HepG2 (cell line): ENCODE data around the gene MAPK4. TPM values are rescaled to one million over a fixed set of nuclear protein-coding genes. Genes with fewer than 3 reads are reported as not detected.

Source experiments
- ARID5B ChIP-seq: IDR thresholded peaks from 2 replicates; pipeline ENCODE4 v1.4.0; 2020; ENCODE audit warnings: mild to moderate bottlenecking, missing genetic modification reagents
- HDAC1 ChIP-seq: sonication (generic); formaldehyde crosslinking; IDR thresholded peaks from 2 replicates; pipeline ENCODE4 v1.5.1; 2020; ENCODE audit warnings: mild to moderate bottlenecking, missing genetic modification reagents
- KLF16 ChIP-seq, 2 experiments: sonication (generic) in 1 of 2; formaldehyde crosslinking in 1 of 2; IDR thresholded peaks; 2 replicates each; pipeline versions ENCODE4 v1.6.1 to v1.8.0; 2016 to 2023; ENCODE audit warnings: missing genetic modification reagents in 2 of 2, missing compliant biosample characterization in 1 of 2
- KMT2B ChIP-seq: IDR thresholded peaks from 2 replicates; pipeline ENCODE4 v1.6.1; 2016; ENCODE audit warnings: missing genetic modification reagents, missing compliant biosample characterization
- LCORL ChIP-seq, 2 experiments: fragments of 450-650 bp in 1 of 2; sonication (generic) in 1 of 2; formaldehyde crosslinking in 1 of 2; IDR thresholded peaks; 2 replicates each; pipeline versions ENCODE4 v1.5.0 to v1.6.1; 2017 to 2020; ENCODE audit warnings: antibody characterized with exemption in 1 of 2, missing genetic modification reagents in 1 of 2
- MED1 ChIP-seq: sonication (generic); formaldehyde crosslinking; IDR thresholded peaks from 2 replicates; pipeline ENCODE4 v1.4.0; 2020; ENCODE audit warnings: missing genetic modification reagents
- NCOA2 ChIP-seq: sonication (generic); formaldehyde crosslinking; IDR thresholded peaks from 2 replicates; pipeline ENCODE4 v1.8.0; 2022; ENCODE audit warnings: inconsistent platforms
- NFE2L1 ChIP-seq: sonication (generic); formaldehyde crosslinking; IDR thresholded peaks from 2 replicates; pipeline ENCODE4 v1.4.0; 2020; ENCODE audit warnings: missing genetic modification reagents, mild to moderate bottlenecking, borderline replicate concordance
- NR2C2 ChIP-seq: sonication (generic); formaldehyde crosslinking; IDR thresholded peaks from 2 replicates; pipeline ENCODE4 v1.4.0; 2020; ENCODE audit warnings: missing genetic modification reagents, mild to moderate bottlenecking, moderate library complexity, borderline replicate concordance
- NR2F6 ChIP-seq, 2 experiments: IDR thresholded peaks; 2 replicates each; pipeline ENCODE4 v1.6.1; 2016; ENCODE audit warnings: antibody characterized with exemption in 1 of 2, mild to moderate bottlenecking in 1 of 2
- PLRG1 ChIP-seq: fragments of 450-650 bp; conservative IDR thresholded peaks from 2 replicates; pipeline ENCODE4 v1.6.1; 2016
- SALL1 ChIP-seq: sonication (generic); formaldehyde crosslinking; IDR thresholded peaks from 2 replicates; pipeline ENCODE4 v1.8.0; 2022; ENCODE audit warnings: mild to moderate bottlenecking, missing genetic modification reagents
- SATB2 ChIP-seq: sonication (generic); formaldehyde crosslinking; IDR thresholded peaks from 2 replicates; pipeline ENCODE4 v1.5.0; 2020; ENCODE audit warnings: missing genetic modification reagents
- SMAD3 ChIP-seq: sonication (generic); formaldehyde crosslinking; IDR thresholded peaks from 2 replicates; pipeline ENCODE4 v1.4.0; 2020; ENCODE audit warnings: missing genetic modification reagents
- SNAPC2 ChIP-seq: sonication (generic); formaldehyde crosslinking; IDR thresholded peaks from 2 replicates; pipeline ENCODE4 v1.8.1; 2022; ENCODE audit warnings: mild to moderate bottlenecking, missing genetic modification reagents
- ZKSCAN1 ChIP-seq: fragments of 150-350 bp; IDR thresholded peaks from 2 replicates; pipeline ENCODE4 v1.6.1; 2014; ENCODE audit warnings: low read length
- ZNF549 ChIP-seq: sonication (generic); formaldehyde crosslinking; IDR thresholded peaks from 2 replicates; pipeline ENCODE4 v1.5.0; 2020; ENCODE audit warnings: missing genetic modification reagents
- ZNF619 ChIP-seq: sonication (generic); formaldehyde crosslinking; IDR thresholded peaks from 2 replicates; pipeline ENCODE4 v1.4.0; 2020; ENCODE audit warnings: mild to moderate bottlenecking, missing genetic modification reagents
- ZNF776 ChIP-seq: sonication (generic); formaldehyde crosslinking; IDR thresholded peaks from 2 replicates; pipeline ENCODE4 v1.4.0; 2020; ENCODE audit warnings: mild to moderate bottlenecking, missing genetic modification reagents
- ZNF788 ChIP-seq: sonication (generic); formaldehyde crosslinking; IDR thresholded peaks from 2 replicates; pipeline ENCODE4 v1.5.0; 2020; ENCODE audit warnings: mild to moderate bottlenecking, missing genetic modification reagents, borderline replicate concordance
- ZSCAN22 ChIP-seq: sonication (generic); formaldehyde crosslinking; IDR thresholded peaks from 2 replicates; pipeline ENCODE4 v1.4.0; 2020; ENCODE audit warnings: mild to moderate bottlenecking, missing genetic modification reagents
- polyA plus RNA-seq, 8 experiments: library from polyadenylated mRNA; depleted of rRNA in 3 of 8; stranded (reverse) in 7 of 8; unstranded in 1 of 8; fragments of >200 nt; fragmentation: Illumina TruSeq in 4 of 8; extraction: Trizol in 4 of 8; gene quantifications; 2 replicates each; pipeline versions ENCODE4 v1.2.1 to v1.2.3, GENCODE V29; 2011 to 2016; ENCODE audit warnings: low read depth in 4 of 8, missing spikeins in 1 of 8, mixed read lengths in 1 of 8; ENCODE audit not compliant: insufficient read depth in 1 of 8
- total RNA-seq, 5 experiments: library from RNA; depleted of rRNA; stranded (reverse); fragments of >200 nt; fragmentation: Illumina TruSeq; extraction: Trizol; gene quantifications; 2 replicates each; pipeline ENCODE4 v1.2.3, GENCODE V29; 2016; ENCODE audit warnings: low read depth in 1 of 5
- TF ChIP-seq, protein P1 (sequence below): sonication (generic); formaldehyde crosslinking; IDR thresholded peaks from 2 replicates; pipeline ENCODE4 v1.4.0; 2020; ENCODE audit warnings: missing genetic modification reagents
- TF ChIP-seq, protein P2 (sequence below): sonication (generic); formaldehyde crosslinking; IDR thresholded peaks from 2 replicates; pipeline ENCODE4 v1.5.0; 2020; ENCODE audit warnings: missing genetic modification reagents
- TF ChIP-seq, protein P3 (sequence below): sonication (generic); formaldehyde crosslinking; IDR thresholded peaks from 2 replicates; pipeline ENCODE4 v1.4.0; 2020; ENCODE audit warnings: missing genetic modification reagents

Gene MAPK4
- total and polyA plus RNA-seq, 2 of the 13 experiments (the other 11 are each of a cell fraction or from before 2014, with no cell fraction given), result not detected

DNA sequence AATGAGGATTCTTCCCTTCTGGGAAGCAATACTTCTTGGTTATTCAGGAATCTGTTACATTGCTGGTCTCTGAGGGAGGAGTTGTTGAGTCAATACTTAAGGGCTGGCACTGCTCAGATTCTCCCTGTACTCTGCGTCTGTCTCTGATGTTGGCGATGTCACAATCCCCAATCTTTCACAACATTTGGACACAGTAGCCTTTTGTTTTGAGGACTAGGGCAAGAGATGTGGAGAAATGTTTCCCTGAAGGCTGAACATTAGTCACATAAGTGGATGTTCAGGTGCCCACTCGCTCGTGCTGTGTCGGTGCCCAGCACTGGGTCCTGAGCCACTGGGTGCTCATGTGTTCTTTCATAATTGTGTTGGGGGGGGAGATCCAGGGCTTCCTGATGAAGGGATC is 55.0 kb downstream of the MAPK4 start (continued):
- TF ChIP-seq, protein P1, sequence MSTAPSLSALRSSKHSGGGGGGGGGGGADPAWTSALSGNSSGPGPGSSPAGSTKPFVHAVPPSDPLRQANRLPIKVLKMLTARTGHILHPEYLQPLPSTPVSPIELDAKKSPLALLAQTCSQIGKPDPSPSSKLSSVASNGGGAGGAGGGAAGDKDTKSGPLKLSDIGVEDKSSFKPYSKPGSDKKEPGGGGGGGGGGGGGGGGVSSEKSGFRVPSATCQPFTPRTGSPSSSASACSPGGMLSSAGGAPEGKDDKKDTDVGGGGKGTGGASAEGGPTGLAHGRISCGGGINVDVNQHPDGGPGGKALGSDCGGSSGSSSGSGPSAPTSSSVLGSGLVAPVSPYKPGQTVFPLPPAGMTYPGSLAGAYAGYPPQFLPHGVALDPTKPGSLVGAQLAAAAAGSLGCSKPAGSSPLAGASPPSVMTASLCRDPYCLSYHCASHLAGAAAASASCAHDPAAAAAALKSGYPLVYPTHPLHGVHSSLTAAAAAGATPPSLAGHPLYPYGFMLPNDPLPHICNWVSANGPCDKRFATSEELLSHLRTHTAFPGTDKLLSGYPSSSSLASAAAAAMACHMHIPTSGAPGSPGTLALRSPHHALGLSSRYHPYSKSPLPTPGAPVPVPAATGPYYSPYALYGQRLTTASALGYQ, result peak; percentile 41; the same call in 1 of the 2 replicates
- TF ChIP-seq SMAD3 (CRISPR knock-in tag) (0 out of 2 replicates have a peak, but pooled peaks have one; percentile 74), LCORL (IDR thresholded peaks at IDR 0.05) (no peak), LCORL (CRISPR knock-in tag; IDR thresholded peaks at IDR 0.05) (peak; percentile 51; the same call in 1 of the 2 replicates), PLRG1 (no peak), ARID5B (CRISPR knock-in tag) (peak; percentile 91), MED1 (CRISPR knock-in tag) (peak; percentile 69; the same call in 1 of the 2 replicates), NR2F6 (IDR thresholded peaks at IDR 0.05) (no peak), NR2F6 (CRISPR knock-in tag; IDR thresholded peaks at IDR 0.05) (0 out of 2 replicates have a peak, but pooled peaks have one; percentile 16), ZSCAN22 (no peak), SNAPC2 (CRISPR knock-in tag) (no peak), NR2C2 (CRISPR knock-in tag) (peak; percentile 48; the same call in 1 of the 2 replicates), ZNF788 (CRISPR knock-in tag) (peak; percentile 58; the same call in 1 of the 2 replicates), NFE2L1 (CRISPR knock-in tag) (no peak), KMT2B (CRISPR knock-in tag) (no peak), ZNF776 (CRISPR knock-in tag) (no peak), ZNF619 (CRISPR knock-in tag) (no peak), SALL1 (CRISPR knock-in tag) (peak; percentile 75), ZKSCAN1 (no peak), HDAC1 (CRISPR knock-in tag) (no peak; the same call in 1 of the 2 replicates), KLF16 (CRISPR knock-in tag; IDR thresholded peaks at IDR 0.05) (peak in 1 of 2 experiments; percentile 63; a peak in 1 of 4 replicates), SATB2 (CRISPR knock-in tag) (no peak), ZNF549 (CRISPR knock-in tag) (no peak), NCOA2 (CRISPR knock-in tag) (peak; percentile 78)
- TF ChIP-seq, protein P2, sequence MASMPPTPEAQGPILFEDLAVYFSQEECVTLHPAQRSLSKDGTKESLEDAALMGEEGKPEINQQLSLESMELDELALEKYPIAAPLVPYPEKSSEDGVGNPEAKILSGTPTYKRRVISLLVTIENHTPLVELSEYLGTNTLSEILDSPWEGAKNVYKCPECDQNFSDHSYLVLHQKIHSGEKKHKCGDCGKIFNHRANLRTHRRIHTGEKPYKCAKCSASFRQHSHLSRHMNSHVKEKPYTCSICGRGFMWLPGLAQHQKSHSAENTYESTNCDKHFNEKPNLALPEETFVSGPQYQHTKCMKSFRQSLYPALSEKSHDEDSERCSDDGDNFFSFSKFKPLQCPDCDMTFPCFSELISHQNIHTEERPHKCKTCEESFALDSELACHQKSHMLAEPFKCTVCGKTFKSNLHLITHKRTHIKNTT (CRISPR knock-in tag), result no peak
- TF ChIP-seq, protein P3, sequence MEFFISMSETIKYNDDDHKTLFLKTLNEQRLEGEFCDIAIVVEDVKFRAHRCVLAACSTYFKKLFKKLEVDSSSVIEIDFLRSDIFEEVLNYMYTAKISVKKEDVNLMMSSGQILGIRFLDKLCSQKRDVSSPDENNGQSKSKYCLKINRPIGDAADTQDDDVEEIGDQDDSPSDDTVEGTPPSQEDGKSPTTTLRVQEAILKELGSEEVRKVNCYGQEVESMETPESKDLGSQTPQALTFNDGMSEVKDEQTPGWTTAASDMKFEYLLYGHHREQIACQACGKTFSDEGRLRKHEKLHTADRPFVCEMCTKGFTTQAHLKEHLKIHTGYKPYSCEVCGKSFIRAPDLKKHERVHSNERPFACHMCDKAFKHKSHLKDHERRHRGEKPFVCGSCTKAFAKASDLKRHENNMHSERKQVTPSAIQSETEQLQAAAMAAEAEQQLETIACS (CRISPR knock-in tag), result no peak
